Kidney epithelial cell (primary cell): ENCODE results near the gene NEK8. TPM values are rescaled to one million over a fixed set of nuclear protein-coding genes. Genes with fewer than 3 reads are reported as not detected.

Source experiments
- DNase-seq: peaks from one replicate; pipeline ENCODE4 v3.0.0-alpha.2; 2010; ENCODE audit warnings: low read depth
- H3K27me3 ChIP-seq: 2 replicates; pipeline ENCODE4 v1.6.0; 2011; ENCODE audit warnings: low read length; ENCODE audit not compliant: control insufficient read depth, insufficient read depth
- H3K36me3 ChIP-seq: 2 replicates; pipeline ENCODE4 v1.5.1; 2011; ENCODE audit warnings: low read length; ENCODE audit not compliant: control insufficient read depth, insufficient read depth
- H3K4me3 ChIP-seq: 2 replicates; pipeline ENCODE4 v1.5.1; 2011; ENCODE audit warnings: low read depth, mild to moderate bottlenecking, control low read depth, low read length
- total RNA-seq: library from RNA; depleted of rRNA; stranded (reverse); fragments of >200 nt; gene quantifications from 2 replicates; pipeline ENCODE4 v1.2.3, GENCODE V29; 2015
- TF ChIP-seq, protein P1 (sequence below): IDR thresholded peaks from 2 replicates; pipeline ENCODE4 v1.5.1; 2011; ENCODE audit warnings: mild to moderate bottlenecking, moderate library complexity, low read length, control low read depth, inconsistent platforms; ENCODE audit not compliant: insufficient read depth, poor library complexity, severe bottlenecking

Gene NEK8
- total RNA-seq, 1 donor from 2014 or later, result 4.3 TPM

GRCh38 chr17:28725660-28726225, 2.8 kb upstream of the NEK8 start:
- Histone ChIP-seq H3K27me3 (no peaks in the 10 kb centered on the region), H3K4me3 (peak overlapping the region; percentile 65), H3K36me3 (peaks cover 4% of the 10 kb centered on the region)
- no peak for DNase-seq
- TF ChIP-seq, protein P1, sequence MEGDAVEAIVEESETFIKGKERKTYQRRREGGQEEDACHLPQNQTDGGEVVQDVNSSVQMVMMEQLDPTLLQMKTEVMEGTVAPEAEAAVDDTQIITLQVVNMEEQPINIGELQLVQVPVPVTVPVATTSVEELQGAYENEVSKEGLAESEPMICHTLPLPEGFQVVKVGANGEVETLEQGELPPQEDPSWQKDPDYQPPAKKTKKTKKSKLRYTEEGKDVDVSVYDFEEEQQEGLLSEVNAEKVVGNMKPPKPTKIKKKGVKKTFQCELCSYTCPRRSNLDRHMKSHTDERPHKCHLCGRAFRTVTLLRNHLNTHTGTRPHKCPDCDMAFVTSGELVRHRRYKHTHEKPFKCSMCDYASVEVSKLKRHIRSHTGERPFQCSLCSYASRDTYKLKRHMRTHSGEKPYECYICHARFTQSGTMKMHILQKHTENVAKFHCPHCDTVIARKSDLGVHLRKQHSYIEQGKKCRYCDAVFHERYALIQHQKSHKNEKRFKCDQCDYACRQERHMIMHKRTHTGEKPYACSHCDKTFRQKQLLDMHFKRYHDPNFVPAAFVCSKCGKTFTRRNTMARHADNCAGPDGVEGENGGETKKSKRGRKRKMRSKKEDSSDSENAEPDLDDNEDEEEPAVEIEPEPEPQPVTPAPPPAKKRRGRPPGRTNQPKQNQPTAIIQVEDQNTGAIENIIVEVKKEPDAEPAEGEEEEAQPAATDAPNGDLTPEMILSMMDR, result no peak

- H3K4me3 ChIP-seq, result peak within 1 kb of the TSS; percentile 65
- TF ChIP-seq, protein P1, result no peak
- no peaks in the 10 kb centered on the region for H3K27me3 ChIP-seq
- peaks cover 4% of the 10 kb centered on the region for H3K36me3 ChIP-seq
- no peak for DNase-seq
These were observed 2.4 kb upstream of the NEK8 start, which contains the start of gene TLCD1 for GRCh38 chr17:28726226-28726626. Gene TLCD1, minus strand, starts transcription at chr17:28726233. Its CDS starts 136 bp downstream, at chr17:28726097.

- DNase-seq, result peak; percentile 92
- TF ChIP-seq, protein P1, result peak; percentile 99
- Histone ChIP-seq H3K4me3 (peak overlapping the region; percentile 65), H3K27me3 (no peaks in the 10 kb centered on the region), H3K36me3 (peaks cover 4% of the 10 kb centered on the region)
These were observed 1.7 kb upstream of the NEK8 start for GRCh38 chr17:28726627-28727491.

GRCh38 chr17:28729950-28730330, 1.4 kb downstream of the NEK8 start:
- Histone ChIP-seq H3K36me3 (no peaks in the 10 kb centered on the region), H3K27me3 (no peaks in the 10 kb centered on the region), H3K4me3 (no peak overlapping the region)
- TF ChIP-seq, protein P1, result no peak
- no peak for DNase-seq

GRCh38 chr17:28733346-28733745, 4.8 kb downstream of the NEK8 start:
- Histone ChIP-seq H3K27me3 (no peaks in the 10 kb centered on the region), H3K4me3 (no peak overlapping the region), H3K36me3 (no peaks in the 10 kb centered on the region)
- TF ChIP-seq, protein P1, result no peak
- no peak for DNase-seq
